Calu3 (cell line): ENCODE measurements around the gene OR1D5. TPM values are rescaled to one million over a fixed set of nuclear protein-coding genes. Genes with fewer than 3 reads are reported as not detected.

ENCODE experiments used
- BruUV-seq: library from RNA; stranded (reverse); fragments of 400-500 nt; replicated peaks from 2 replicates; lab custom pipeline; 2021; lab: Mats Ljungman, UMichigan
- CTCF ChIA-PET: fragments of 300-600 bp; sonication (Branson Sonifier 250); formaldehyde crosslinking; loops from one replicate; lab custom pipeline; 2022; ENCODE audit warnings: antibody characterized with exemption; lab: Charles Lee
- DNase-seq: peaks from one replicate; pipeline ENCODE4 v3.0.0; 2022
- H3K27ac Mint-ChIP-seq: one replicate; pipeline ENCODE4 v1.8.0; 2022; ENCODE audit warnings: mixed read lengths; ENCODE audit not compliant: unreplicated experiment
- H3K27me3 Mint-ChIP-seq: one replicate; pipeline ENCODE4 v1.8.0; 2022; ENCODE audit warnings: mixed read lengths; ENCODE audit not compliant: unreplicated experiment
- H3K36me3 Mint-ChIP-seq: one replicate; pipeline ENCODE4 v1.8.0; 2022; ENCODE audit warnings: mild to moderate bottlenecking, moderate library complexity, mixed read lengths; ENCODE audit not compliant: insufficient read depth, unreplicated experiment
- H3K4me1 Mint-ChIP-seq: one replicate; pipeline ENCODE4 v1.8.0; 2022; ENCODE audit warnings: mild to moderate bottlenecking, low read depth, mixed read lengths; ENCODE audit not compliant: unreplicated experiment
- H3K4me3 Mint-ChIP-seq: one replicate; pipeline ENCODE4 v1.8.0; 2022; ENCODE audit warnings: mild to moderate bottlenecking, low read depth, moderate library complexity, mixed read lengths; ENCODE audit not compliant: unreplicated experiment
- H3K9me3 Mint-ChIP-seq: one replicate; pipeline ENCODE4 v1.8.0; 2022; ENCODE audit warnings: low read depth, mixed read lengths; ENCODE audit not compliant: unreplicated experiment
- intact Hi-C: fragments of 100-400 bp; cut with micrococcal nuclease; formaldehyde crosslinking; loops from one replicate; pipeline ENCODE4 v1.10.0; 2022; ENCODE audit not compliant: unreplicated experiment
- total RNA-seq: library from RNA; stranded (reverse); gene quantifications from 2 replicates; pipeline ENCODE4 v1.2.3, GENCODE V29; 2022
- TF ChIP-seq, protein P1 (sequence below): fragments of 200-600 bp; IDR thresholded peaks from one replicate; pipeline ENCODE4 v1.8.0; 2022; ENCODE audit warnings: antibody characterized with exemption; ENCODE audit not compliant: unreplicated experiment

Gene OR1D5
- total RNA-seq, 1 experiment from 2014 or later = not detected

GRCh38 chr17:3030096-3030495 is 33.3 kb downstream of the OR1D5 start:
- intact Hi-C loops = no loop called here
- CTCF ChIA-PET = no interaction called here
- Mint-ChIP-seq H3K36me3 (peaks cover 21% of the 10 kb centered on the region), H3K4me3 (no peak overlapping the region), H3K4me1 (no peaks in the 10 kb centered on the region), H3K27ac (no peak overlapping the region), H3K27me3 (no peaks in the 10 kb centered on the region), H3K9me3 (no peaks in the 10 kb centered on the region)
- TF ChIP-seq, protein P1, sequence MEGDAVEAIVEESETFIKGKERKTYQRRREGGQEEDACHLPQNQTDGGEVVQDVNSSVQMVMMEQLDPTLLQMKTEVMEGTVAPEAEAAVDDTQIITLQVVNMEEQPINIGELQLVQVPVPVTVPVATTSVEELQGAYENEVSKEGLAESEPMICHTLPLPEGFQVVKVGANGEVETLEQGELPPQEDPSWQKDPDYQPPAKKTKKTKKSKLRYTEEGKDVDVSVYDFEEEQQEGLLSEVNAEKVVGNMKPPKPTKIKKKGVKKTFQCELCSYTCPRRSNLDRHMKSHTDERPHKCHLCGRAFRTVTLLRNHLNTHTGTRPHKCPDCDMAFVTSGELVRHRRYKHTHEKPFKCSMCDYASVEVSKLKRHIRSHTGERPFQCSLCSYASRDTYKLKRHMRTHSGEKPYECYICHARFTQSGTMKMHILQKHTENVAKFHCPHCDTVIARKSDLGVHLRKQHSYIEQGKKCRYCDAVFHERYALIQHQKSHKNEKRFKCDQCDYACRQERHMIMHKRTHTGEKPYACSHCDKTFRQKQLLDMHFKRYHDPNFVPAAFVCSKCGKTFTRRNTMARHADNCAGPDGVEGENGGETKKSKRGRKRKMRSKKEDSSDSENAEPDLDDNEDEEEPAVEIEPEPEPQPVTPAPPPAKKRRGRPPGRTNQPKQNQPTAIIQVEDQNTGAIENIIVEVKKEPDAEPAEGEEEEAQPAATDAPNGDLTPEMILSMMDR = no peak
- BruUV-seq = no TSS peak
- DNase-seq = no peak

DNA sequence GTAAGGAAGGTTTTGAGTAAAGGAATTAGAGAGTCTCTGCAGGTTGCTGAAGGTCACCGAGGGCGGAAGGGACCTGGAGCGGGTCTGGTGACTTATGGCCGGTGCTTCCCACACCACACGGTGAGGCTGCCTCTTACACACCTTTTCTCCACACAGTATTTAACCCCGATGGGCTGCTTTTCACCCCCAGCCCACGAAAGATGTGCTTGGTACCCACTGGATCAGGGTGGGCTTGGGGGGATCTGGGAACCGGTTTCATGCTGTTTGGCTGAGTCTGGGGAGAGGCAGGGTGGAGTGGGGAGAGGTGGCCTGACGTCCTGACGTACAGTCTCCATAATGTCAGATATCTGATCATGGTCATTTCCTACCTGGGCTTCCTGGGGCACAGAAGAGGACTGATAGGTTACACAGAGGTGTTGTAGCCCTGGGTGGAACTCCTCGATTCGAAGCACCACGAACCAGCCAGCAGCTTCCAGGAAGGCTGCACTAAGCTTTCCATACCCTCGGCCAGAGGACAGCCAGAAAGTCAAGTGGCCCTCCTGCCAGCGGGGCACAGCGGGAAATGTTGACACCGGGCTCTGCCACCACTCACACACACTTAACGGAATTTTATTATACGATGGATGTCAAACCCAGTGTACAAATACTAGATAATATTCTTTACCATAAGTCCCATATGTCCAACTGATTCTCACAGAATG is 34.0 kb downstream of the OR1D5 start:
- H3K4me1 Mint-ChIP-seq = no peaks in the 10 kb centered on the region
- H3K4me3 Mint-ChIP-seq = no peak overlapping the region
- no peak overlapping the region for H3K27ac Mint-ChIP-seq
- H3K36me3 Mint-ChIP-seq = peaks cover 21% of the 10 kb centered on the region
- no TSS peak for BruUV-seq
- intact Hi-C loops = no loop called here
- CTCF ChIA-PET = no interaction called here
- DNase-seq = no peak
- H3K27me3 Mint-ChIP-seq = no peaks in the 10 kb centered on the region
- H3K9me3 Mint-ChIP-seq = no peaks in the 10 kb centered on the region
- TF ChIP-seq, protein P1 = no peak

GRCh38 chr17:3027786-3028532 is 35.4 kb downstream of the OR1D5 start:
- H3K27me3 Mint-ChIP-seq = no peaks in the 10 kb centered on the region
- no peaks in the 10 kb centered on the region for H3K4me1 Mint-ChIP-seq
- H3K27ac Mint-ChIP-seq = no peak overlapping the region
- peaks cover 19% of the 10 kb centered on the region for H3K36me3 Mint-ChIP-seq
- intact Hi-C loops = no loop called here
- CTCF ChIA-PET = no interaction called here
- peaks cover 7% of the 10 kb centered on the region for H3K9me3 Mint-ChIP-seq
- TF ChIP-seq, protein P1 = no peak
- DNase-seq = no peak
- BruUV-seq = no TSS peak
- H3K4me3 Mint-ChIP-seq = no peak overlapping the region

DNA sequence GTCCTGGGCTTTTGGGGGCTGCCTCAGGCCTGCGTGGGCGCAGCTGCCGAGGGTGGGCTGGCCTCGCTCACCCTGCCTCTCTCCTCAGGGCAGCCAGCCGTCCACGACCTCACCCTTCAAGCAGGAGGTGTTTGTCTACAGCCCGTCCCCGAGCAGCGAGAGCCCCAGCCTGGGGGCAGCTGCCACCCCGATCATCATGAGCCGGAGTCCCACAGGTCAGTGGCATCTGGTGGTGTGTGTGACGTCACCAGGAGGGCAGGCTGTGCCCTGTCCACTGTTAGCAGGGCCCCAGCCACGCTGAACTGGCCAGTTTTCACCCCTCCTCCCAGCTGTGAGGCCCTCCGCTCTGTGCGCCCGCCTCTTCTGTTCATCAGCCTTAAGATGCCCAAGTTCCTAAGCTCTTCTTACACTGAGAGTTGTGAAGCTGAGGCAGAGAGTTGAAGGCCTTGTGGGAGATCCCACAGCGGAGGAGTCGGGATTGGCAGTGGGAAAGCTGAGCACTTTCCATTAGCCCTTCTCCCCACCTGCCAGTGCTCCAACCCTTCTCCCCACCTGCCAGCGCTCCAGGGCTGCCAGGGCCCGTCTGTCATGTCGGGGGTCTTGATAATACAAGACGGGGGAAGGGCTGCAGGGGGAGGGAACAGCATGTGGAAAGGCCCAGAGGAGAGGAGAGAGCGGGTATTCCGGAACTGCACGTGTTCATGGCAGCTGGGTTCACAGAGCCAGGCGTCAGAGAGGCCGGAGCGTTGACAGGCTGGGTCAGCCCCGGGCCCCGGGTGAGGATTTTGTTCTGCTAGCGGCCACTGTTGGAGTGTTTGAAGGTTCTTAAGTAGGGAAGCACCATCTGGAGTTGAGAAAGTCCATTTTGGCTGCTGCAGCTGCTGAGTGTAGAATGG is 36.3 kb downstream of the OR1D5 start:
- no peak for DNase-seq
- peaks cover 26% of the 10 kb centered on the region for H3K36me3 Mint-ChIP-seq
- CTCF ChIA-PET = no interaction called here
- H3K27ac Mint-ChIP-seq = no peak overlapping the region
- TF ChIP-seq, protein P1 = no peak
- H3K4me3 Mint-ChIP-seq = no peak overlapping the region
- no peaks in the 10 kb centered on the region for H3K4me1 Mint-ChIP-seq
- intact Hi-C loops = no loop called here
- peaks cover 8% of the 10 kb centered on the region for H3K9me3 Mint-ChIP-seq
- no TSS peak for BruUV-seq
- no peaks in the 10 kb centered on the region for H3K27me3 Mint-ChIP-seq
